HFFc6 (cell line): ENCODE data around the gene HCRT. TPM values are rescaled to one million over a fixed set of nuclear protein-coding genes. Genes with fewer than 3 reads are reported as not detected.

Experiments used
- DNase-seq: peaks from one replicate; pipeline ENCODE4 v3.0.0-alpha.2; 2018
- H3K27ac Mint-ChIP-seq: 2 replicates; pipeline ENCODE4 v1.8.0; 2020; ENCODE audit warnings: mild to moderate bottlenecking, mixed read lengths
- H3K27me3 Mint-ChIP-seq: 2 replicates; pipeline ENCODE4 v1.8.0; 2021; ENCODE audit warnings: mild to moderate bottlenecking, moderate library complexity, mixed read lengths; ENCODE audit not compliant: insufficient read depth
- H3K36me3 Mint-ChIP-seq: 2 replicates; pipeline ENCODE4 v1.8.0; 2021; ENCODE audit warnings: low read depth, mixed read lengths
- H3K4me1 Mint-ChIP-seq: 2 replicates; pipeline ENCODE4 v1.8.0; 2020; ENCODE audit warnings: low read depth, mixed read lengths
- H3K4me3 Mint-ChIP-seq: 2 replicates; pipeline ENCODE4 v1.8.0; 2020; ENCODE audit warnings: mild to moderate bottlenecking, moderate library complexity, mixed read lengths
- H3K9me3 Mint-ChIP-seq: 2 replicates; pipeline ENCODE4 v1.8.0; 2020; ENCODE audit warnings: mild to moderate bottlenecking, mixed read lengths
- CTCF ChIP-seq: fragments of 200-600 bp; sonication (generic); IDR thresholded peaks from 2 replicates; pipeline ENCODE4 v1.5.0; 2021; ENCODE audit warnings: antibody characterized with exemption, mild to moderate bottlenecking
- total RNA-seq, 6 experiments: library from RNA; stranded (reverse); fragmentation: NEBNext Ultra II Directional; extraction: Animal tissue kit (Norgen Biotek cat#: 25700); gene quantifications; 2 replicates in 1 of 6; 3 replicates in 5 of 6; pipeline ENCODE4 v1.2.3, GENCODE V29; 2021

Gene HCRT
- total RNA-seq, 6 experiments from 2014 or later, result not detected

GRCh38 chr17:42171831-42172230, 13.4 kb downstream of the HCRT start:
- Mint-ChIP-seq H3K36me3 (no peaks in the 10 kb centered on the region), H3K4me1 (no peaks in the 10 kb centered on the region), H3K27me3 (peaks cover 48% of the 10 kb centered on the region), H3K4me3 (no peak overlapping the region), H3K9me3 (no peaks in the 10 kb centered on the region), H3K27ac (no peak overlapping the region)
- TF ChIP-seq CTCF, result no peak
- no peak for DNase-seq

- Mint-ChIP-seq H3K27ac (no peak overlapping the region), H3K27me3 (peaks cover 41% of the 10 kb centered on the region), H3K4me3 (no peak overlapping the region), H3K4me1 (no peaks in the 10 kb centered on the region), H3K9me3 (no peaks in the 10 kb centered on the region), H3K36me3 (no peaks in the 10 kb centered on the region)
- DNase-seq, result no peak
- TF ChIP-seq CTCF, result no peak
These were observed 15.9 kb downstream of the HCRT start for GRCh38 chr17:42169351-42169750.

- H3K27ac Mint-ChIP-seq, result no peak overlapping the region
- no peak overlapping the region for H3K4me3 Mint-ChIP-seq
- no peaks in the 10 kb centered on the region for H3K9me3 Mint-ChIP-seq
- DNase-seq, result no peak
- TF ChIP-seq CTCF, result no peak
- peaks cover 28% of the 10 kb centered on the region for H3K27me3 Mint-ChIP-seq
- H3K4me1 Mint-ChIP-seq, result no peaks in the 10 kb centered on the region
- H3K36me3 Mint-ChIP-seq, result no peaks in the 10 kb centered on the region
These were observed 17.4 kb downstream of the HCRT start for GRCh38 chr17:42167807-42168206.

GRCh38 chr17:42166196-42166763, 19.0 kb downstream of the HCRT start:
- H3K9me3 Mint-ChIP-seq, result no peaks in the 10 kb centered on the region
- no peak for TF ChIP-seq CTCF
- no peak for DNase-seq
- H3K4me1 Mint-ChIP-seq, result no peaks in the 10 kb centered on the region
- peaks cover 18% of the 10 kb centered on the region for H3K27me3 Mint-ChIP-seq
- no peaks in the 10 kb centered on the region for H3K36me3 Mint-ChIP-seq
- H3K27ac Mint-ChIP-seq, result no peak overlapping the region
- H3K4me3 Mint-ChIP-seq, result no peak overlapping the region

GRCh38 chr17:42165751-42166150, 19.5 kb downstream of the HCRT start:
- Mint-ChIP-seq H3K9me3 (no peaks in the 10 kb centered on the region), H3K27me3 (peaks cover 13% of the 10 kb centered on the region), H3K4me1 (no peaks in the 10 kb centered on the region), H3K36me3 (no peaks in the 10 kb centered on the region), H3K27ac (no peak overlapping the region), H3K4me3 (no peak overlapping the region)
- TF ChIP-seq CTCF, result no peak
- DNase-seq, result no peak
